Fibroblast of villous mesenchyme (primary cell): ENCODE data around the gene GRIN2A. TPM values are rescaled to one million over a fixed set of nuclear protein-coding genes. Genes with fewer than 3 reads are reported as not detected.
A peak's percentile ranks its signal among the peaks of the same experiment; 100 is the strongest.

Experiments used
- DNase-seq: peaks from one replicate; pipeline ENCODE4 v3.0.0-alpha.2; 2010; ENCODE audit warnings: low read depth
- H3K4me3 ChIP-seq: 2 replicates; pipeline ENCODE4 v1.5.1; 2011; ENCODE audit warnings: low read depth, mild to moderate bottlenecking, low read length
- total RNA-seq: library from RNA; depleted of rRNA; stranded (reverse); fragments of >200 nt; gene quantifications from 2 replicates; pipeline ENCODE4 v1.2.3, GENCODE V29; 2012
- TF ChIP-seq, protein P1 (sequence below): IDR thresholded peaks from 2 replicates; pipeline ENCODE4 v1.5.1; 2012; ENCODE audit warnings: low read depth, mild to moderate bottlenecking, low read length; ENCODE audit not compliant: insufficient read depth

Gene GRIN2A
- total RNA-seq, 1 donor = 1.3 TPM

DNA sequence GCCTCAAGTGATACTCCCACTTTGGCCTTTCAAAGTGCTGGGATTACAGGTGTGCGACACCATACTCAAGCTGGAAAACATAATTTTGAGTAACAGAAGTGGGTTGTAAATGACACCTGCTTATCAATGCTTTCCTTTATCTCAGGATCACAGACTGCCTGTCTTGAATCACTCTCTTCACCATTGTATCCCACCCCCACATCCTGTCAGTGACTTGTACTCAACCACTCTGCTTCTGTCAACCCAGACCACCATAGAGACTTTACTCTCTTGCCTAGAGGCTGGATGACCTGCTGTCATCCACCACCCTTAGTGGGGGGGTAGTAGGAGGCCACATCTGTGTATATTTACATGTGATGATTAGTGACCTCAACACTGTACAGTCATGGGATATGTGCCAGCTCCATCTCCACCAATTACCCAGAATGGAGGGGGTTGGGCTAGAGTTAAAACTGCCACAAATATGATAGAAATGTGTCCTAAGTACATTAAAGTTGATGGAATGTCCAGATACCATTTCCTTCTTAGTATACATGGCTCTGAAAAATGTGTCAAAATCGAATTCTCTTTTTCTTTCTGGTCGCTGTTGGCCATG lies 338.7 kb downstream of the GRIN2A start:
- H3K4me3 ChIP-seq = no peak overlapping the region
- TF ChIP-seq, protein P1, sequence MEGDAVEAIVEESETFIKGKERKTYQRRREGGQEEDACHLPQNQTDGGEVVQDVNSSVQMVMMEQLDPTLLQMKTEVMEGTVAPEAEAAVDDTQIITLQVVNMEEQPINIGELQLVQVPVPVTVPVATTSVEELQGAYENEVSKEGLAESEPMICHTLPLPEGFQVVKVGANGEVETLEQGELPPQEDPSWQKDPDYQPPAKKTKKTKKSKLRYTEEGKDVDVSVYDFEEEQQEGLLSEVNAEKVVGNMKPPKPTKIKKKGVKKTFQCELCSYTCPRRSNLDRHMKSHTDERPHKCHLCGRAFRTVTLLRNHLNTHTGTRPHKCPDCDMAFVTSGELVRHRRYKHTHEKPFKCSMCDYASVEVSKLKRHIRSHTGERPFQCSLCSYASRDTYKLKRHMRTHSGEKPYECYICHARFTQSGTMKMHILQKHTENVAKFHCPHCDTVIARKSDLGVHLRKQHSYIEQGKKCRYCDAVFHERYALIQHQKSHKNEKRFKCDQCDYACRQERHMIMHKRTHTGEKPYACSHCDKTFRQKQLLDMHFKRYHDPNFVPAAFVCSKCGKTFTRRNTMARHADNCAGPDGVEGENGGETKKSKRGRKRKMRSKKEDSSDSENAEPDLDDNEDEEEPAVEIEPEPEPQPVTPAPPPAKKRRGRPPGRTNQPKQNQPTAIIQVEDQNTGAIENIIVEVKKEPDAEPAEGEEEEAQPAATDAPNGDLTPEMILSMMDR = no peak
- DNase-seq = no peak

DNA sequence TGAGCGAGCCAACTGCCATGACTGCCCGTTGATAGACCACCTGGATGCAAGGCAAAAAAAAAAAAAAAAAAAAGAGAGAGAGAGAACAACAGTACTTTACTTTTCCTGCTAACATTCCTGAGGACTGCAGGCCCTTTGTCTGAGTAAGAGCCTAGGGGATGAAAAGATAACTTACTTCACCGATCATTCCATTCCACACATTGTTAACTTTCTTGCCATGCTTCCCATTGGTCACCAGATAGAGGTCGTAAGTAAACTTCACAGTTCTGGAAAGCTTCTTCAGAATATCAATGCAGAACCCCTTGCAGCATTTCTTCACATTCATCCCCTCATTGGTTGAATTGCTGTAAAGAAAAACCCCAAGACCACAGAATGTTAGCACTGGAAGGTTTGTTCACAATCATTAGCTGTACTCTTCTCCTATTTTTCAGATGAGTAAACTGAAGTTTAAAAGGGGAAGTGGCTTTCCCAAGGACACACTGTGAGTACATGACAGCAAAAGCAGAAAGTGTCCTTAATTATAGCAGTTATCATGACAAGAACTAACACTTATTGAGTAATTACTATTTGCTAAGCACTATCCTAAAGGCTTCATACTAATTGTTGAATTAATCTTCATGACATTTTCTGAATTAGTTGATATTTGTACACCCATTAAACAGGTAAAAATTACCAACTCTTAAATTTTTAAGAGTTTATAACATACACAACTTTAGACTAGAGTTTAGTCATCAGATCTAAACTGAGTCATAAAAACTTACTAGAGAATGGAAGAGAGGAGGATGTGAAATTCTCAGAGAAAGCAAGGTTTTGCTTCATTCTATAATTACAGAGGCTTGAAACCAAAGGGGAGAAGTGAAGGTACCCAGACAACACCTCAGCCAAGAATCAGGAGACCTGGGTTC lies 341.2 kb downstream of the GRIN2A start:
- TF ChIP-seq, protein P1 = no peak
- H3K4me3 ChIP-seq = no peak overlapping the region
- no peak for DNase-seq

GRCh38 chr16:9837481-9837880 lies 344.7 kb downstream of the GRIN2A start:
- H3K4me3 ChIP-seq = no peak overlapping the region
- TF ChIP-seq, protein P1 = no peak
- no peak for DNase-seq

GRCh38 chr16:9836118-9836736 lies 346.0 kb downstream of the GRIN2A start:
- peak; percentile 7 for DNase-seq
- TF ChIP-seq, protein P1 = no peak
- H3K4me3 ChIP-seq = no peak overlapping the region

- TF ChIP-seq, protein P1 = no peak
- no peak overlapping the region for H3K4me3 ChIP-seq
- no peak for DNase-seq
Observed at GRCh38 chr16:9827062-9827752, 355.0 kb downstream of the GRIN2A start.

GRCh38 chr16:9826656-9827055 lies 355.6 kb downstream of the GRIN2A start:
- H3K4me3 ChIP-seq = no peak overlapping the region
- TF ChIP-seq, protein P1 = no peak
- no peak for DNase-seq
